ENCODE results near the gene IRS2. TPM values are rescaled to one million over a fixed set of nuclear protein-coding genes. Genes with fewer than 3 reads are reported as not detected.
A peak's percentile ranks its signal among the peaks of the same experiment; 100 is the strongest.

The IRS2 gene
- total and polyA plus RNA-seq, 7 experiments from 2014 or later, result 2.7 to 94.9 (median 26.1) TPM

GRCh38 chr13:109790942-109791605, 4.7 kb upstream of the IRS2 start:
- H3K27me3 ChIP-seq (ENCODE audit: control insufficient read depth in 2 of 2, insufficient read depth in 2 of 2, low read length in 2 of 2), result no peaks in the 10 kb centered on the region
- CTCF ChIA-PET, result interaction anchor here (0.6 to 1.8 kb wide), 8 partner anchors 35 to 830 kb away, joined by 3 to 13 read pairs (median 4); no protein-coding TSS in a partner anchor
- H3K4me3 ChIP-seq (ENCODE audit: low read length), result no peak overlapping the region
- Mint-ChIP-seq H3K27me3 (peaks cover 6 to 54% (median 6%) of the 10 kb centered on the region in 5 donors), H3K27ac (peak overlapping the region in 5 of 9 donors; percentile 9 to 61 (median 43)), H3K4me3 (no peak overlapping the region), H3K9me3 (peaks cover 0 to 2% (median 0%) of the 10 kb centered on the region in 11 donors), H3K4me1 (peaks cover 13 to 39% (median 29%) of the 10 kb centered on the region in 7 donors), H3K36me3 (no peaks in the 10 kb centered on the region)
- DNase-seq, result peak in 7 of 9 donors; percentile 38 to 67 (median 53)
- H3K9me3 ChIP-seq (ENCODE audit: control insufficient read depth in 2 of 3, low read length in 3 of 3), result no peaks in the 10 kb centered on the region
- POLR2A ChIA-PET, result interaction anchor here (0.6 to 2.8 kb wide), 2 partner anchors 11 to 290 kb away, joined by 3 to 12 read pairs; no protein-coding TSS in a partner anchor
- H3K36me3 ChIP-seq (ENCODE audit: control insufficient read depth in 2 of 3, insufficient read depth in 3 of 3, low read length in 3 of 3), result no peaks in the 10 kb centered on the region
- intact Hi-C loops (cut with micrococcal nuclease), result loop anchor here (1.0 to 10.0 kb wide), 7 partner anchors 26 to 1469 kb away; no protein-coding TSS in a partner anchor
- peak; percentile 22 for ATAC-seq
- H3K4me1 ChIP-seq (ENCODE audit: control insufficient read depth in 2 of 2, insufficient read depth in 2 of 2, low read length in 2 of 2), result peaks cover 0 to 4% of the 10 kb centered on the region in 2 donors
- H3K27ac ChIP-seq (ENCODE audit: low read depth, low read length), result no peak overlapping the region

- H3K4me1 ChIP-seq (ENCODE audit: control insufficient read depth in 2 of 2, insufficient read depth in 2 of 2, low read length in 2 of 2), result peaks cover 0 to 4% of the 10 kb centered on the region in 2 donors
- H3K4me3 Mint-ChIP-seq, result no peak overlapping the region
- H3K27ac ChIP-seq (ENCODE audit: low read depth, low read length), result no peak overlapping the region
- ChIA-PET POLR2A (interaction anchor here (2.8 kb wide), 1 partner anchor 10 kb away, joined by 12 read pairs; no protein-coding TSS in a partner anchor), CTCF (interaction anchor here (0.7 to 1.8 kb wide), 7 partner anchors 10 to 829 kb away, joined by 3 to 13 read pairs (median 4); no protein-coding TSS in a partner anchor)
- peak overlapping the region in 2 of 9 donors; percentile 74 to 75 for H3K27ac Mint-ChIP-seq
- H3K9me3 ChIP-seq (ENCODE audit: control insufficient read depth in 2 of 3, low read length in 3 of 3), result no peaks in the 10 kb centered on the region
- peaks cover 0 to 2% (median 0%) of the 10 kb centered on the region in 11 donors for H3K9me3 Mint-ChIP-seq
- H3K36me3 ChIP-seq (ENCODE audit: control insufficient read depth in 2 of 3, insufficient read depth in 3 of 3, low read length in 3 of 3), result no peaks in the 10 kb centered on the region
- no peaks in the 10 kb centered on the region for H3K36me3 Mint-ChIP-seq
- intact Hi-C loops (cut with micrococcal nuclease), result loop anchor here in 1 of 2 donors (5.0 to 10.0 kb wide), 2 partner anchors 325 to 1468 kb away; no protein-coding TSS in a partner anchor
- ATAC-seq, result no peak
- H3K4me3 ChIP-seq (ENCODE audit: low read length), result no peak overlapping the region
- no peaks in the 10 kb centered on the region for H3K27me3 ChIP-seq (ENCODE audit: control insufficient read depth in 2 of 2, insufficient read depth in 2 of 2, low read length in 2 of 2)
- H3K4me1 Mint-ChIP-seq, result peaks cover 13 to 37% (median 27%) of the 10 kb centered on the region in 7 donors
- peaks cover 0 to 45% (median 0%) of the 10 kb centered on the region in 5 donors for H3K27me3 Mint-ChIP-seq
- no peak for DNase-seq
Measured at GRCh38 chr13:109790086-109790485, 3.7 kb upstream of the IRS2 start.

- ATAC-seq (no peak), DNase-seq (no peak)
- Mint-ChIP-seq H3K27ac (peak overlapping the region in 8 of 9 donors; percentile 21 to 89 (median 74)), H3K9me3 (peaks cover 0 to 2% (median 0%) of the 10 kb centered on the region in 11 donors), H3K4me3 (peak overlapping the region in 3 of 10 donors; percentile 14 to 68 (median 60)), H3K36me3 (no peaks in the 10 kb centered on the region), H3K27me3 (peaks cover 0 to 41% (median 0%) of the 10 kb centered on the region in 5 donors), H3K4me1 (peaks cover 13 to 30% (median 23%) of the 10 kb centered on the region in 7 donors)
- no peaks in the 10 kb centered on the region for H3K36me3 ChIP-seq (ENCODE audit: control insufficient read depth in 2 of 3, insufficient read depth in 3 of 3, low read length in 3 of 3)
- peaks cover 0 to 4% of the 10 kb centered on the region in 2 donors for H3K4me1 ChIP-seq (ENCODE audit: control insufficient read depth in 2 of 2, insufficient read depth in 2 of 2, low read length in 2 of 2)
- POLR2A ChIA-PET, result interaction anchor here (2.8 kb wide), 1 partner anchor 10 kb away, joined by 12 read pairs; no protein-coding TSS in a partner anchor
- no peaks in the 10 kb centered on the region for H3K27me3 ChIP-seq (ENCODE audit: control insufficient read depth in 2 of 2, insufficient read depth in 2 of 2, low read length in 2 of 2)
- peak overlapping the region; percentile 6 for H3K27ac ChIP-seq (ENCODE audit: low read depth, low read length)
- CTCF ChIA-PET, result interaction anchor here (1.3 to 1.8 kb wide), 2 partner anchors 9 to 828 kb away, joined by 6 to 13 read pairs; no protein-coding TSS in a partner anchor
- no peaks in the 10 kb centered on the region for H3K9me3 ChIP-seq (ENCODE audit: control insufficient read depth in 2 of 3, low read length in 3 of 3)
- intact Hi-C loops (cut with micrococcal nuclease), result loop anchor here (5.0 kb wide), 6 partner anchors 57 to 1522 kb away; partner anchors contain the start of genes RAB20 (in 1 of the 2) and TNFSF13B (in 1 of the 2)
- no peak overlapping the region for H3K4me3 ChIP-seq (ENCODE audit: low read length)
Measured at GRCh38 chr13:109789262-109789661, 2.9 kb upstream of the IRS2 start.

- peak overlapping the region; percentile 15 to 89 (median 74) for H3K27ac Mint-ChIP-seq
- ATAC-seq, result no peak
- peak overlapping the region; percentile 6 for H3K27ac ChIP-seq (ENCODE audit: low read depth, low read length)
- H3K4me3 ChIP-seq (ENCODE audit: low read length), result no peak overlapping the region
- no peaks in the 10 kb centered on the region for H3K27me3 ChIP-seq (ENCODE audit: control insufficient read depth in 2 of 2, insufficient read depth in 2 of 2, low read length in 2 of 2)
- intact Hi-C loops (cut with micrococcal nuclease), result loop anchor here (5.0 kb wide), 6 partner anchors 56 to 1521 kb away; partner anchors contain the start of genes RAB20 (in 1 of the 2) and TNFSF13B (in 1 of the 2)
- peak in 5 of 9 donors; percentile 17 to 38 (median 28) for DNase-seq
- H3K4me1 Mint-ChIP-seq, result peaks cover 13 to 30% (median 23%) of the 10 kb centered on the region in 7 donors
- no peaks in the 10 kb centered on the region for H3K9me3 ChIP-seq (ENCODE audit: control insufficient read depth in 2 of 3, low read length in 3 of 3)
- peak overlapping the region; percentile 14 to 90 (median 65) for H3K4me3 Mint-ChIP-seq
- peaks cover 0 to 4% of the 10 kb centered on the region in 2 donors for H3K4me1 ChIP-seq (ENCODE audit: control insufficient read depth in 2 of 2, insufficient read depth in 2 of 2, low read length in 2 of 2)
- H3K27me3 Mint-ChIP-seq, result peaks cover 0 to 41% (median 0%) of the 10 kb centered on the region in 5 donors
- H3K36me3 Mint-ChIP-seq, result no peaks in the 10 kb centered on the region
- CTCF ChIA-PET, result interaction anchor here (1.3 kb wide), 1 partner anchor 8 kb away, joined by 6 read pairs; no protein-coding TSS in a partner anchor
- POLR2A ChIA-PET, result interaction anchor here (2.8 kb wide), 1 partner anchor 9 kb away, joined by 12 read pairs; no protein-coding TSS in a partner anchor
- peaks cover 0 to 2% (median 0%) of the 10 kb centered on the region in 11 donors for H3K9me3 Mint-ChIP-seq
- H3K36me3 ChIP-seq (ENCODE audit: control insufficient read depth in 2 of 3, insufficient read depth in 3 of 3, low read length in 3 of 3), result peaks cover 0 to under 1% (median 0%) of the 10 kb centered on the region in 3 experiments
Measured at GRCh38 chr13:109788372-109789111, 2.2 kb upstream of the IRS2 start.

GRCh38 chr13:109787135-109787954, 962 bp upstream of the IRS2 start:
- POLR2A ChIA-PET, result no interaction called here
- ATAC-seq (no peak), DNase-seq (peak in 6 of 9 donors; percentile 14 to 55 (median 46))
- H3K27ac Mint-ChIP-seq, result peak overlapping the region; percentile 21 to 93 (median 75)
- peaks cover 0 to 2% (median 0%) of the 10 kb centered on the region in 5 donors for H3K36me3 Mint-ChIP-seq
- CTCF ChIA-PET, result interaction anchor here (0.6 kb wide), 1 partner anchor 304 kb away, joined by 3 read pairs; no protein-coding TSS in a partner anchor
- H3K9me3 Mint-ChIP-seq, result peaks cover 0 to 2% (median 0%) of the 10 kb centered on the region in 11 donors
- H3K27me3 ChIP-seq (ENCODE audit: control insufficient read depth in 2 of 2, insufficient read depth in 2 of 2, low read length in 2 of 2), result no peaks in the 10 kb centered on the region
- peaks cover 13 to 30% (median 23%) of the 10 kb centered on the region in 7 donors for H3K4me1 Mint-ChIP-seq
- H3K4me1 ChIP-seq (ENCODE audit: control insufficient read depth in 2 of 2, insufficient read depth in 2 of 2, low read length in 2 of 2), result peaks cover 0 to 4% of the 10 kb centered on the region in 2 donors
- peak overlapping the region; percentile 80 for H3K27ac ChIP-seq (ENCODE audit: low read depth, low read length)
- H3K4me3 Mint-ChIP-seq, result peak overlapping the region; percentile 73 to 90 (median 80)
- peaks cover 0 to 37% (median 0%) of the 10 kb centered on the region in 5 donors for H3K27me3 Mint-ChIP-seq
- intact Hi-C loops (cut with micrococcal nuclease), result loop anchor here (1.0 to 5.0 kb wide), 10 partner anchors 8 to 1573 kb away; partner anchors contain the start of genes LIG4 (in 1 of the 2), RAB20 (in 1 of the 2) and TNFSF13B (in 1 of the 2)
- H3K36me3 ChIP-seq (ENCODE audit: control insufficient read depth in 2 of 3, insufficient read depth in 3 of 3, low read length in 3 of 3), result peaks cover 0 to 3% (median 3%) of the 10 kb centered on the region in 3 experiments
- peak overlapping the region; percentile 53 for H3K4me3 ChIP-seq (ENCODE audit: low read length)
- no peaks in the 10 kb centered on the region for H3K9me3 ChIP-seq (ENCODE audit: control insufficient read depth in 2 of 3, low read length in 3 of 3)
